MV-4-11 (cell line): ENCODE measurements around the gene TGFB2.
A peak's percentile ranks its signal among the peaks of the same experiment; 100 is the strongest.
"Not testable (repeated sequence)": the region's sequence is repeated elsewhere in the genome, so short reads cannot be mapped to it uniquely, and the experiment has no call there.

Source experiments
- DNase-seq: peaks from one replicate; lab custom pipeline; 2025; lab: John Stamatoyannopoulos, UW

The TGFB2 gene

GRCh38 chr1:218344814-218345672 lies at the start of gene TGFB2:
Gene TGFB2 (plus strand): TSS chr1:218345336. CDS start chr1:218346702, 1,366 bp downstream.
- peak; percentile 55 for DNase-seq

GRCh38 chr1:218296162-218296561 lies 49.0 kb upstream of the TGFB2 start:
- no peak for DNase-seq

- DNase-seq, result no peak
Measured at GRCh38 chr1:218297461-218297860, 47.7 kb upstream of the TGFB2 start.

- no peak for DNase-seq
Measured at GRCh38 chr1:218297867-218298266, 47.3 kb upstream of the TGFB2 start.

- no peak for DNase-seq
Measured at GRCh38 chr1:218298398-218298797, 46.7 kb upstream of the TGFB2 start.

- peak; percentile 4 for DNase-seq
Measured at GRCh38 chr1:218299416-218299815, 45.7 kb upstream of the TGFB2 start.

GRCh38 chr1:218301217-218301616 lies 43.9 kb upstream of the TGFB2 start:
- no peak for DNase-seq

GRCh38 chr1:218302155-218302554 lies 43.0 kb upstream of the TGFB2 start:
- DNase-seq, result no peak

GRCh38 chr1:218303176-218303879 lies 41.8 kb upstream of the TGFB2 start:
- no peak for DNase-seq

GRCh38 chr1:218304281-218305039 lies 40.7 kb upstream of the TGFB2 start:
- peak; percentile 81 for DNase-seq

- DNase-seq, result no peak
Measured at GRCh38 chr1:218305472-218306064, 39.6 kb upstream of the TGFB2 start.

GRCh38 chr1:218312509-218312908 lies 32.6 kb upstream of the TGFB2 start:
- DNase-seq, result no peak

- no peak for DNase-seq
Measured at GRCh38 chr1:218314316-218314715, 30.8 kb upstream of the TGFB2 start.

GRCh38 chr1:218315638-218316037 lies 29.5 kb upstream of the TGFB2 start:
- DNase-seq, result no peak

GRCh38 chr1:218317061-218317460 lies 28.1 kb upstream of the TGFB2 start:
- DNase-seq, result no peak

GRCh38 chr1:218320182-218320581 lies 25.0 kb upstream of the TGFB2 start:
- not testable (repeated sequence) for DNase-seq

- no peak for DNase-seq
Measured at GRCh38 chr1:218322762-218323161, 22.4 kb upstream of the TGFB2 start.

GRCh38 chr1:218323568-218324225 lies 21.4 kb upstream of the TGFB2 start:
- no peak for DNase-seq

- DNase-seq, result no peak
Measured at GRCh38 chr1:218324226-218324580, 20.9 kb upstream of the TGFB2 start.

GRCh38 chr1:218328769-218329168 lies 16.4 kb upstream of the TGFB2 start:
- no peak for DNase-seq

GRCh38 chr1:218330043-218330623 lies 15.0 kb upstream of the TGFB2 start:
- DNase-seq, result no peak
